HUDEP-2 (cell line): ENCODE data around the gene AKNA.

Source experiments
- DNase-seq, 76 experiments: peaks; one replicate each; lab custom pipeline; 2025; ENCODE audit not compliant: unreplicated experiment in 76 of 76; lab: John Stamatoyannopoulos, UW

The AKNA gene, protein sequence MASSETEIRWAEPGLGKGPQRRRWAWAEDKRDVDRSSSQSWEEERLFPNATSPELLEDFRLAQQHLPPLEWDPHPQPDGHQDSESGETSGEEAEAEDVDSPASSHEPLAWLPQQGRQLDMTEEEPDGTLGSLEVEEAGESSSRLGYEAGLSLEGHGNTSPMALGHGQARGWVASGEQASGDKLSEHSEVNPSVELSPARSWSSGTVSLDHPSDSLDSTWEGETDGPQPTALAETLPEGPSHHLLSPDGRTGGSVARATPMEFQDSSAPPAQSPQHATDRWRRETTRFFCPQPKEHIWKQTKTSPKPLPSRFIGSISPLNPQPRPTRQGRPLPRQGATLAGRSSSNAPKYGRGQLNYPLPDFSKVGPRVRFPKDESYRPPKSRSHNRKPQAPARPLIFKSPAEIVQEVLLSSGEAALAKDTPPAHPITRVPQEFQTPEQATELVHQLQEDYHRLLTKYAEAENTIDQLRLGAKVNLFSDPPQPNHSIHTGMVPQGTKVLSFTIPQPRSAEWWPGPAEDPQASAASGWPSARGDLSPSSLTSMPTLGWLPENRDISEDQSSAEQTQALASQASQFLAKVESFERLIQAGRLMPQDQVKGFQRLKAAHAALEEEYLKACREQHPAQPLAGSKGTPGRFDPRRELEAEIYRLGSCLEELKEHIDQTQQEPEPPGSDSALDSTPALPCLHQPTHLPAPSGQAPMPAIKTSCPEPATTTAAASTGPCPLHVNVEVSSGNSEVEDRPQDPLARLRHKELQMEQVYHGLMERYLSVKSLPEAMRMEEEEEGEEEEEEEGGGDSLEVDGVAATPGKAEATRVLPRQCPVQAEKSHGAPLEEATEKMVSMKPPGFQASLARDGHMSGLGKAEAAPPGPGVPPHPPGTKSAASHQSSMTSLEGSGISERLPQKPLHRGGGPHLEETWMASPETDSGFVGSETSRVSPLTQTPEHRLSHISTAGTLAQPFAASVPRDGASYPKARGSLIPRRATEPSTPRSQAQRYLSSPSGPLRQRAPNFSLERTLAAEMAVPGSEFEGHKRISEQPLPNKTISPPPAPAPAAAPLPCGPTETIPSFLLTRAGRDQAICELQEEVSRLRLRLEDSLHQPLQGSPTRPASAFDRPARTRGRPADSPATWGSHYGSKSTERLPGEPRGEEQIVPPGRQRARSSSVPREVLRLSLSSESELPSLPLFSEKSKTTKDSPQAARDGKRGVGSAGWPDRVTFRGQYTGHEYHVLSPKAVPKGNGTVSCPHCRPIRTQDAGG (N-terminal part only)

DNA sequence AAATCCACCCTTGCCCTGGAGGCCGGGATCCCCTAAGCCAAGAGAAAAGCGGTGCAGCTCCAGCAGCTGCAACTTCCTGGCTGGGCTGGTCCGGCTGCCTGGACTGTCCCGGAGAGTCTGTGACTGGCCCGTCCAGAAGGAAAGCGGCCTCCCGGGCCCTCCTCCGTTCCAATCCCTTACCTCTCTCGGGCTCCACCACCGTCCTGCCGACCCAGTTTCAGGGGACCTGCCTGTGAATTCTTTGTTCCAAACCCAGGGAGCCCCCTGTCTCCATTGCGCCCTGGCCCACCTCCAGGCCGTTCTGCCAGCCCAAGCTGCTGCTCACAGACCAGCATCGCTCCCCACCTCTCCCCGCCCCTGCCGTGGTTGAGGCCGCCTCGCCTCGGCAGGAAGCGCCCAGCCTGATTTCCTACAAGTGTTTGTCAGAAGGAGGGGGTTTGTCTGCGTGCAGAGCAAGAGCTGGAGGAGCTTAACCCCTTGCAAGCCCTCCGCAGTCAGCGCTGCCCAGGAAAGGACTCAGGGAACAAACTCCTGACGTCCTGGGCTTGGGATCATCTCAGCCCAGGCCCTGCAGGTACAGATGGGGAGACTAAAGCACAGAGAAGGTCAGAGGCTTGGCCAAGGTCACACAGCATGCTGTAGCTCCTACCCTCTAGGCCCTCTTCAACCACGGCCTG lies at the start of gene AKNA:
Gene AKNA, minus strand, starts transcription at position 303 of the 677 bp plus-strand sequence. CDS start 6,649 bp downstream, outside the sequence.
- no peak for DNase-seq

DNA sequence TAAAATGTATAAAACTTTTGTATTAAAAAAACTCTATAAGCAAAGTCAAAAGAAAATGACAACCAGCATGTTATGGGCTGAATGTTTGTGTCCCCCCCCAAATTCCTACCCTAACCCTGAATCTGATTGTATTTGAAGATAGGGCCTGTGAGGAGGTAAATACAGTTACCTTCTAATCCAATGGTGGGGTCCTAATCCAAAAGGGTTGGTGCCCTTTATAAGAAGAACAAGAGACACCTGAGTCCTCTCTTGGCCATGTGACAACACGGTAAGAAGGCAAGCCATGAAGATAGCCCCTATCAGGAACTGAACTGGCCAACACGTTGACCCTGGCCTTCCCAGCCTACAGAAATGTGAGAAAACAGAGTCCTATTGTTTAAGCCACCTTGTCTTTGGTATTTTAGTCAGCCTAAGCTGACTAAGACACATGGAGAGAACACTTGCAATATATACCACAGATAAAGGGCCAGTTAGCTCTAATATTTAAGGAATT lies 49.7 kb upstream of the AKNA start:
- DNase-seq: no peak

DNA sequence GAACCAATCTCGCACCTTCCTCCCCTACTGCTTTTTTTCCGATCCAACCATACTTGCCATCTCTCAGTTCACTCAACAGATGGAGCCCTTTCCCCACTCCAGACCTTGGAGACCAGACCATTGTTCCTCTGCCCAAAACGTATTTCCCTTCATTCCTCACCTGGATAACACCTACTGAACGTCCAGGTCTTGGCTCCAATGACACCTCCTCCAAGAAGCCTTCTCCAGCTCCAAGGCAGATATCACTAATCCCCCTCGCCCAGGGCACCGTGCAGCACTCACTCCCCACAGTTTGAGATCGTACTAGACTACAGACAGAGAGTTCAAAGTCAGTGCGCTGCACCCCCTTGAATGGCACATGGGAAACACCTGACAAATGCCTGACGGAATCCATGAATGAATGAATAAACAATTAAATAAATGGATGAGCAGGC lies 47.1 kb upstream of the AKNA start:
- peak in 6 of 76 experiments; percentile 3 to 18 (median 6) for DNase-seq

DNA sequence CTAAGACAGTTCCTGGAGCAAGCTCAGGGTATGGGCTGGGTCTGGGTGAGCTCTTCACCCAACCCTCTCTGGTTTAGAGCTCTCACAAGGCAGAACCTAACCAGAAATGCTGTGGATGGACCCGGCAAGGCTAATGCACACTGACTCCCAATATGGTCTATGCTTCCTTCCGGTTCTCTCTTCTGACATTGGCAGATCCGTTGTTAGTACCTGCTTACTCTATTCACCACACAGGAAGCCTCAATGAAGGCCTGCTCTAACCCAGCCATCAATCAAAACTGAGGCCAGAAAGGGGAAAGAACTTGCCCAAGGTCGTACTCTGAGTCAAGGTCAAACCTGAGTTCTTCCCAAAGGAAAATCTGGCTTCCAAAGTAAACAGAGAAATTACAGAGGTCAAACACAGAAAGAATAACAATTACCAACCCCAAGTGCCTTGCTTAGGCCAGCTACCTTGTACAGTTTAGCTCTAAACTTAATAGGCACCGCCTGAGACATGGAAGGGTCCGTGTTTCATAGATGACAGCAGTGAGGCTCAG lies 46.0 kb upstream of the AKNA start:
- DNase-seq: no peak

DNA sequence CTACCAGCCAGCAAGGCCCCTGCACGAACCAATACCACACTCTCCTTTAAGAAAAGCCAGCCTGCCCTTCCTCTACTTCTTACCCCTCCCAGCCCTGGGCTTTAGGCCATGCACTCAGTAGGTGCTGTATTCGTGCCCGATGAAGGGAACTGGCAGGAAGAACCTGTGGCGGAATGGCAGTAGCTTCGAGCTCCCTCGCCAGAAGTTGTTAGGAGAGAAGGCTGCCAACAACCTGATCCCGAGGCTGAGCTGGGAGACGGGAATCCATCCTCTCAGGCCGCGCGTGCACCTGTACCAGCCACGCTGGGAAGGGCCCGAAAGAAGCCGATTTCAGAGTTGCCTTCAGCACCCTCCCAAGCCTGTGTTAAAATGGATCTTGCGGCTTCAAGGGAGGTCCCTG lies 45.3 kb upstream of the AKNA start:
- DNase-seq: no peak

DNA sequence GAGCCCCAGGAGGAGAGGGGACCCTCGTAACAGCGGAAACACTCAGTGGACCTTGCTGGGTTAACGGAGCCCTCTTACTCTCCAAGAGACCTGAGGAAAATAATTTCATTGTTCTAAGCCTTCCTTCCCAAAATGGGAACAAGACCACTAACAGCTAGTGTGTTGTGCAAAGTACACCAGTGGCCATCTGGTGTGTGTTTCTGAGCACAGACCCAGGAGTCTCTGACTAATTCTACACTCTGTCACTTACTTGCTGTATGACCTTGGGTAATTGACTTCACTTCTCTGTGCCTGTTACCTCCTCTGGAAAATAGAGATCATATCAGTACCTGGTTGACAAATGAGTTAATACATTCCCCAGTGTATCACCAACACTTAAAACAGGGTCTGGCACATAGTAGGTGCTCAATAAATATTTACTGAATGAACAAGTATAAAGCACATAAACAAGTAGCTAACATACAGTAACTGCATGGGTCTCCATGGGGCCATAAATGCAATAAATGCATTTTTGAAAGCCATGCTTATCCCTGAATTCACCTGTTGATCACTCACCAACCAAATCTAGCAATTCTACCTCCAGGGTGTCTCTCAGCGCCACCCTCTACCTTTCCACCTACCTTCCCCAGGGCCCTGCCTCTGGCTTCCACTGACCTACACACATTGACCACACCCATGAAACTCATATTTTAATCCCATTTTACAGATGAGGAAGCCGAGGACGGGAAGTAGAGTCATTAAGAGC lies 44.7 kb upstream of the AKNA start:
- no peak for DNase-seq

DNA sequence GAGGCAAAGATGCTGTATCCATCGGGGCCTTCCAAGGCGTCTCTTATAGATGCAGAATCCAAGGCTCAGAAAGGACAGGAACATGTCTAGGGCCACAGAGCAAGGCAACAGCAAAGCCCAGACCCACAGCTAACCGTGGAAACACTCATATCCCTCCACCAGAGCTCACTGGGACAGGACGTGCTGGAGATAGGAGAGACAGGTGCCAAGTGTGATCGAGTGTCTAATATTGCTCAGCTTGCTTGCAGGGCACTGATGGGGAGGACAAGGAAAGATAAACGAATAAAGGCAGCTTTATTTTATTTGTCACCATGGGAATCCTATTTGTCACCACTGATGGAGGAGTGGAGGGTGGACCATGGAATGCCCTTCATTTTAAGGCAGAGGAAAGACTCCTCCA lies 44.0 kb upstream of the AKNA start:
- no peak for DNase-seq

DNA sequence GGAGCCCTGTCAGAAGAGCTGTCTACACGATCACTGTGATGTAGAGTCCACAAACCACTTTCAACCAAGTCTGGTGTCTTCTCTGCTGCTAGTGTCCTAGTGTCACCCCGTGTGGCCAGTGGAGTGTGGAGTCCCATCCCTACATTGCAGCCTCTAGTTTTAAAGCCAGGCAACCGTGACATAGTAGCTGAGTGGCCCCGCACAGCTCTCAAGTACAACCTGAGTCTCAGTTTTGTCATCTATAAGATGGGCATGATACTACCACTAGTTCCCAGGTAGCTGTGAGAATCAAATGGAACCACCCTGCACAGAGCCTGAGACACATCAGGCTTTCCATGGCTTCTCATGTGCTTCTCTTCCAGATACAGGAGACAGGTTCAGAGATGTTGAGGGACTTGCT lies 43.2 kb upstream of the AKNA start:
- DNase-seq: no peak

DNA sequence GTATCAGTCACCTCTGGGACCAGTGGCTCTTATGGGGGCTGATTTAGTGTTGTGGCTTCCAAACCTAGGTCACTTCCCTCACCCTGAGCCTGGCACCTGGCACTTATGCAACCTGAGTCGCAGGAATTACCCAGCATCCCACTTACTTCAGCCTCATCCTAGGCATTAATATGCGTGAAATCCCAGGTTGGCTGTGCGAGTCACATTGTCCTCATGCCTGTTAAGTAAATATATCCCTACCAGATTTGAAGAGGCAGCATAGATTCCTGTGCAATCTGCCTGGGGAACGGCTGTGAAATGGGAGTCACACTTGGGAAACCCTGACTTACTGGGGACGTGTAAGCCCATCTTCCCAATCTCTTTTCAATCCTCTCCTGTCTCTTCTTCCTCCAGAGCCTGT lies 42.7 kb upstream of the AKNA start:
- DNase-seq: no peak

DNA sequence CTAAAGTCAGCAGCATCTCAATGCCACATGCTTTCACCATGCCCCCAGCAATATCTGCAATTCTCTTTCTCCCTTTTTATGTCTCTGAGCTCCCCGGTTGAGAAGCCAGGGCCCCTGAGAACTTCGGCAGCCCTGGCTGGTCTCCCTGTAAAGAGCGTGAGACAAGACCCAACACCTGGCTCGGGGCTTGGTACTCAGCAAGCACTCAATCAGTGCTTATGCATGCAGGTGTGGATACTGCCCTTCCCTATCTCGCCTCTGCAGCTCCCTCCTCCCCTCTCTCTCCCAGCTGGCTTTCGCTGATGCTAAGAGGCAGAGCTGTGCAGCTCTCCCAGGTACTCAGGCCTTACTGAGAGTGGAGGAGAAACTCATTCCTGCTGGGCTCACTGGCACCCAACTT lies 41.7 kb upstream of the AKNA start:
- DNase-seq: no peak

DNA sequence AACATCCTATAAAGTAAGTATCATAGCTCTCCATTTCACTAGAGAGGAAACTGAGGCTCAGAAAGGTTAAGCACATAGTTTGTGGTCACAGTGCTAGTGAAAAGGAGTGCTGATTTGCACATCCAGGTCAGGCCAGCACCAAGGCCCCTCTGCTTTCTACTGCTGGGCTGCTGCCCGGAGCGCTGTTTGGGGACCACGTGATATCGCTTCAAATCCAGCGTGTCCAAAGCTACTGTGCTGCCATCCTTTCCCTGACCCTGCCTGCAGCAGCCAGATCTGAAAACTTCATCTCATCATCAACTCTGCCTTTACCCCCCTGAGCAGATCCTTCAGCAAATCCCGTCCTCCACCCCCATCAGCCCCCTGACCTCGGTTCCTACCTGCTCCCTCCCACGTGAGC lies 40.7 kb upstream of the AKNA start:
- no peak for DNase-seq

DNA sequence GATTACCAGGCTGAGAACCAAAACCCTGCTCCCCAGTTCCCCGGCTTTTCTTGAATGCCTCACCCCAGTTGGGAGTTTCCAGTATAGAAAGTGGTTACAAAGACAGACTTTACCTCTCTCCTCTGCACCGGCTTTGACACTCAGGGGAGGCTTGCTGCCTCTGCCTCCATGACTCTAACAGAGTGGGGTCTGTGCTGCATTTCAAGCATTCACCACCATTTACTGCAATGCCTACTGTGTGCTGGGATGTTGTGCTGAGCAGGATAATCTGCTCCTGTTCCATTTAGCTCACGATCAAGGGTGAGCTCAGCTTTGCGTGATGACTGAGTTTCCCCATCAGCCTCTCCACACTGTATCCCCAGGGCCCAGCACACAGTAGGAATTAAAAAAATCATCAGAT lies 39.9 kb upstream of the AKNA start:
- DNase-seq: no peak

DNA sequence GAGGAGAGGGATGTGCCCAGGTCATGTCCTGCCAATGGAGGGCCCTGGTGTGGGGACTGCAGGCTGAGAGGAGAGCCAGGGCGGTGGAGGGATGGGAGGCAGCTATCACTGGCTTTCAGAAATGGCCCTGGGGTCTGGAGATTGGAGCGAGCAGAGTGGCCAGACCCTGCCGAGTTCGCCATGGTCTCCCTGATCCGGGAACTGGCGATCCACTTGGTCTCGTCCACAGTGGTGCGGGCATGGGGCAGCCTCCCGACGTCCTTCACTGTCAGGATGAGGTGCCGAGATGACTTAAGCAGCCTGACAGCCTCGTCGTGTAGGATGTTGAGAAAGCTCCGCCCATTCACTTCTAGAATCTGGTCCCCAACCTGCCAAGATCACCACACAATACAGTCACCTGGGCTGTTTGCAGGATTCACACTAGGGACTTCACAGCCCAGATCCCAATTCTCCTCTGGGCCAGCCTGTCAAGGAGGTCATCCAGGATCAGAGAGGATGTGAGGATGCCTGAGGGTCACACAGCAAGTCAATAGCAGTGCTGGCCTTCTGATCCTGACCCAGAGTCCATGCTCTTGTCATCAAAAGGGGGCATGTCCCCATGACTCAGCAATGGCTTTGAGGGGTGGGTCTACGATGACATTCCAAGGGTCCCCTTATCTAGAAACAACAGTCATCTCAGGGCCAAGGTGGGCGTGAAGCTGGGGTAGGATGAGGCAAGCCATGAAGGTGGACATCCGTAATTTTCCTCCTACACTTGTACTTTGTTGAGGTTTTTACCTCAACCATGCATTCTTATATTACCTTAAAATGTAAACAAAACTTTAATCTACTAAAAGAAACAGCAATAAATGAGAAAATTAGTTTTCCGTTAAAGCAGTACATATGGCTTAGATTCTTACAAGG lies 38.5 kb upstream of the AKNA start:
- no peak for DNase-seq

DNA sequence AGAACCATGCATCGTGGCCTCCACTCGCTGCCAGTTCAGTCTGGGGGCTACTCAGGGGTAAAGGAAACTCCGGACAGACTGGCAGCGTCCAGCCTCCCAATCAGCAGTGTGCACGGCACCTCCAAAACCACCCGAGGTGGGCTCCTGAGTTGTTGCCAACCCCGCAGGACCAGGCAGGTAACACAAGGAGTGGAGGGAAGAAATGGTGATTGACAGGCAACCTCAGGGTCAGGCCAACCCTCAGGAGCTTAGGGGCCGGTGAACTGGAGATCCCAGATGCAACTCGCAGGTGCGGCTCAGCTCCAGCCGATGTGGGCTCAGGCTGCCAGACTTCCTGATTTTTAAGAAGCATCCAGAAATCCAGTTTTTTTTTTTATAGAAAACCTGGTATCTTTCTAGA lies 37.3 kb upstream of the AKNA start:
- no peak for DNase-seq

DNA sequence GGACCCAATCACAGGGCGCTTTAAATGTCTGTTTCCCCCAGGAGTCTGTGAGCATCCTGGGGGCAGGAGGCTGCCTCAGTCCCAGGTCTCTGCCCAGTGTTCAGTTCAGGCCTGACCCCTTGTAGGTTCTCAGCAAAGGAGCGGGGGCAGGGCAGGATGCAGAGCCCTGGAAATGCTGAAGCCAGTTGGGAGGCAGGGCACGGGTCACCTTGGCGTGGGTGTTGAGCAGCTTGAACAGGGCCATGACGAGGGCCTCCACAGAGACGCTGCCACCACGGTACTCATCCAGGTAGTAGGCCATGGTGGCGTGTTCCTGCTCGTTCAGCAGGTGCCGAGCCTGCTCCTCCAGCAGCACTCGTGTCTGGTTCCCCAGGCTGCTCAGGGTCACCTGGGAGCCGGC lies 36.3 kb upstream of the AKNA start:
- no peak for DNase-seq

DNA sequence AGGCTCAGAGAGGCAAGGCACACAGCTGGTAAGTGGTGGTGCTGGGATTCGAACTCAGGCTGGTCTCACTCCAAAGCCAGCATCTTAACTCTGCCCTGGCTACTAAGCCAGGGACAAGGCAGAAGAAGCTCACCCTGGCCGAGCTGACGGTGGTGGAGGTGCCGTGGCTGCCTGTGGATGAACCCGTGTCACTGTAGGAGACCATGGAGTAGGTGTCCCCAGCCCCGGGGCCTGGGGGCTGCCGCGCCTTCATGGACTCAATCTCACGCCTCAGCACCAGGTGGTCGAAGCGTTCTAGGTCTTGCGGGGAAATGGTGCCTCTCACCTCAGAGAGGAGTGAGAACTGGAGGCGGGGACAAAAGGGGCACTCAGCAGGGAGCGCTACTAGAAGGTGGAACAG lies 35.4 kb upstream of the AKNA start:
- DNase-seq: no peak

DNA sequence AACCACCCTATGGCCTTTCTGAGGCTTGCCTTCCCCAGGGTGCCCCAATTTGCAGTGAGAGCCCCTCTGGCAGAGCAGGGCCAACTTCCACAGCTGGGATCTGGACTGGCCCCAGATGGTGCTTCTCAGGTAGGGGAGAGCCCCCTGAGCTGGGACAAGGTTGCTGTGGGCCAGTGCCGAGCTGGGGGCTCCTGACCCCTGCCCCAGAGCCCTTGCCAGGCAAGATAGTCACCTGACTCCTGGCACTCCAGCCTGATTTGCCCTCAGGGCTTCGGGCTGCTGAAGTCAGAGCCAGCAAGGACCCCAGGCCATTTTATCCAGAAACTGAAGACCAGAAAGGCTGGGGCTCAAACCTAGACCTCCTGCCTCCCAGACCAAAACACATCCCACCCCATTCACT lies 33.4 kb upstream of the AKNA start:
- DNase-seq: no peak

DNA sequence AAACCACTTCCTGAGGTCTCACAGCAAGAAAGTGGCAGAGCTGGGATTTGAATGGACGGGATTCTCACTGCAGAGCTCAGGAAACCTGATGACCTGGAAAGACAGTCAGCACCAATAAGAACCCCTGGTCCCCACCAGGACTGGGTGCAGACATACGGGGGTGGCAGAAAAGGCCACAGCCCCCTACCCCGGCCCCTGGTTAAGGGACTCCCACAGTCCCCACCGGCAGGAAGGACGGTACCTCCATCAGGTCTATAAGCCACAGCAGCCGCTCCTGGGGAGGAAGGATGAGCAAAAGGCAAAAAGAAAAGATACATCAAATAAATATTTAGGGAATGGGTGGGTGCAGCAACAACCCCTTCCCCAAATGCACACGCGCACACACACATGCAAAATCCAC lies 32.0 kb upstream of the AKNA start:
- DNase-seq: no peak
